ENCODE results near the gene MTIF3.

DNA sequence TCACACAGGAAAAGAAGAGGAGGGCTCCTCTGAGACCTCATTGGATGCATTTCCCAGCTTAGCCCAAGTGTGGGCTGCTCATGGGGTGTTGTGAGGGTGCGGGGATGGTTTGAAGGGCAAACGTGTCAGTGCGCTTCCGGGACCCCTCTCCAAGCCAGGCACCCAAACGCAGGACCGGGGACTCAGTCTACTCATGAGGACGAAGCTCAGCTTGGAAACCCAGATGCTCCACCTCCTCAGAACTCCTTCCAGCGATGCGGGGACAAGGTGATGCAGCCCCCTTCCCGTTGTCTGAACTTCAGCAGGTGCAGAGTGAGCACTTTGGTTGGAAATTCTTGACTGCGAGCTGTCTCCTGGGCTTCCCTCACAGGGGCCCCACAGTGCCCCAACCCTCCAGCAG, 33.1 kb upstream of the MTIF3 start:
- no peak for TF ChIP-seq EZH2 (IDR thresholded peaks at IDR 0.05; ENCODE audit: borderline replicate concordance, low read depth, low read length, poor library complexity, severe bottlenecking)
- TF ChIP-seq, protein P1, sequence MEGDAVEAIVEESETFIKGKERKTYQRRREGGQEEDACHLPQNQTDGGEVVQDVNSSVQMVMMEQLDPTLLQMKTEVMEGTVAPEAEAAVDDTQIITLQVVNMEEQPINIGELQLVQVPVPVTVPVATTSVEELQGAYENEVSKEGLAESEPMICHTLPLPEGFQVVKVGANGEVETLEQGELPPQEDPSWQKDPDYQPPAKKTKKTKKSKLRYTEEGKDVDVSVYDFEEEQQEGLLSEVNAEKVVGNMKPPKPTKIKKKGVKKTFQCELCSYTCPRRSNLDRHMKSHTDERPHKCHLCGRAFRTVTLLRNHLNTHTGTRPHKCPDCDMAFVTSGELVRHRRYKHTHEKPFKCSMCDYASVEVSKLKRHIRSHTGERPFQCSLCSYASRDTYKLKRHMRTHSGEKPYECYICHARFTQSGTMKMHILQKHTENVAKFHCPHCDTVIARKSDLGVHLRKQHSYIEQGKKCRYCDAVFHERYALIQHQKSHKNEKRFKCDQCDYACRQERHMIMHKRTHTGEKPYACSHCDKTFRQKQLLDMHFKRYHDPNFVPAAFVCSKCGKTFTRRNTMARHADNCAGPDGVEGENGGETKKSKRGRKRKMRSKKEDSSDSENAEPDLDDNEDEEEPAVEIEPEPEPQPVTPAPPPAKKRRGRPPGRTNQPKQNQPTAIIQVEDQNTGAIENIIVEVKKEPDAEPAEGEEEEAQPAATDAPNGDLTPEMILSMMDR (conservative IDR thresholded peaks at IDR 0.05; ENCODE audit: low read depth, low read length): no peak
